Measurements from ENCODE around the gene RHNO1. TPM values are rescaled to one million over a fixed set of nuclear protein-coding genes. Genes with fewer than 3 reads are reported as not detected.

The RHNO1 gene
- total RNA-seq, 1 donor from 2014 or later, result 24.5 TPM

- TF ChIP-seq CTCF (IDR thresholded peaks at IDR 0.05), result no peak
- H3K27me3 Mint-ChIP-seq (ENCODE audit: unreplicated experiment), result no peaks in the 10 kb centered on the region
- DNase-seq (ENCODE audit: extremely low spot score, unreplicated experiment), result no peak
- no peak overlapping the region for H3K4me3 Mint-ChIP-seq (ENCODE audit: unreplicated experiment)
- no peak overlapping the region for H3K27ac Mint-ChIP-seq (ENCODE audit: unreplicated experiment)
- peaks cover 39% of the 10 kb centered on the region for H3K36me3 Mint-ChIP-seq (ENCODE audit: unreplicated experiment)
- H3K4me1 Mint-ChIP-seq (ENCODE audit: unreplicated experiment), result no peaks in the 10 kb centered on the region
- H3K9me3 Mint-ChIP-seq (ENCODE audit: unreplicated experiment), result no peaks in the 10 kb centered on the region
Measured at GRCh38 chr12:2930865-2931264, 53.8 kb downstream of the RHNO1 start.

GRCh38 chr12:2933586-2933985, 56.6 kb downstream of the RHNO1 start:
- DNase-seq (ENCODE audit: extremely low spot score, unreplicated experiment), result no peak
- H3K4me3 Mint-ChIP-seq (ENCODE audit: unreplicated experiment), result no peak overlapping the region
- H3K27ac Mint-ChIP-seq (ENCODE audit: unreplicated experiment), result no peak overlapping the region
- no peaks in the 10 kb centered on the region for H3K27me3 Mint-ChIP-seq (ENCODE audit: unreplicated experiment)
- H3K4me1 Mint-ChIP-seq (ENCODE audit: unreplicated experiment), result no peaks in the 10 kb centered on the region
- no peak for TF ChIP-seq CTCF (IDR thresholded peaks at IDR 0.05)
- H3K36me3 Mint-ChIP-seq (ENCODE audit: unreplicated experiment), result peaks cover 31% of the 10 kb centered on the region
- no peaks in the 10 kb centered on the region for H3K9me3 Mint-ChIP-seq (ENCODE audit: unreplicated experiment)

- no peaks in the 10 kb centered on the region for H3K4me1 Mint-ChIP-seq (ENCODE audit: unreplicated experiment)
- H3K4me3 Mint-ChIP-seq (ENCODE audit: unreplicated experiment), result no peak overlapping the region
- H3K36me3 Mint-ChIP-seq (ENCODE audit: unreplicated experiment), result peaks cover 35% of the 10 kb centered on the region
- TF ChIP-seq CTCF (IDR thresholded peaks at IDR 0.05), result no peak
- no peak for DNase-seq (ENCODE audit: extremely low spot score, unreplicated experiment)
- H3K27ac Mint-ChIP-seq (ENCODE audit: unreplicated experiment), result no peak overlapping the region
- no peaks in the 10 kb centered on the region for H3K27me3 Mint-ChIP-seq (ENCODE audit: unreplicated experiment)
- no peaks in the 10 kb centered on the region for H3K9me3 Mint-ChIP-seq (ENCODE audit: unreplicated experiment)
Measured at GRCh38 chr12:2934371-2934770, 57.3 kb downstream of the RHNO1 start.

- Mint-ChIP-seq H3K36me3 (ENCODE audit: unreplicated experiment) (peaks cover 27% of the 10 kb centered on the region), H3K4me1 (ENCODE audit: unreplicated experiment) (no peaks in the 10 kb centered on the region), H3K9me3 (ENCODE audit: unreplicated experiment) (no peaks in the 10 kb centered on the region), H3K4me3 (ENCODE audit: unreplicated experiment) (no peak overlapping the region), H3K27ac (ENCODE audit: unreplicated experiment) (no peak overlapping the region), H3K27me3 (ENCODE audit: unreplicated experiment) (no peaks in the 10 kb centered on the region)
- DNase-seq (ENCODE audit: extremely low spot score, unreplicated experiment), result no peak
- no peak for TF ChIP-seq CTCF (IDR thresholded peaks at IDR 0.05)
Measured at GRCh38 chr12:2936301-2936700, 59.3 kb downstream of the RHNO1 start.

GRCh38 chr12:2937500-2937899, 60.5 kb downstream of the RHNO1 start:
- DNase-seq (ENCODE audit: extremely low spot score, unreplicated experiment), result no peak
- no peaks in the 10 kb centered on the region for H3K4me1 Mint-ChIP-seq (ENCODE audit: unreplicated experiment)
- H3K27ac Mint-ChIP-seq (ENCODE audit: unreplicated experiment), result no peak overlapping the region
- TF ChIP-seq CTCF (IDR thresholded peaks at IDR 0.05), result no peak
- no peaks in the 10 kb centered on the region for H3K9me3 Mint-ChIP-seq (ENCODE audit: unreplicated experiment)
- H3K27me3 Mint-ChIP-seq (ENCODE audit: unreplicated experiment), result no peaks in the 10 kb centered on the region
- peaks cover 23% of the 10 kb centered on the region for H3K36me3 Mint-ChIP-seq (ENCODE audit: unreplicated experiment)
- no peak overlapping the region for H3K4me3 Mint-ChIP-seq (ENCODE audit: unreplicated experiment)

Other genes with a start within 250 kb of the RHNO1 start
- gene FKBP4, start 82.3 kb upstream of the RHNO1 start, total RNA-seq, result 42.1 and 43.3 TPM in 2 replicates
- 24.7 and 35.4 TPM in 2 replicates for gene ITFG2, start 64.6 kb upstream of the RHNO1 start, total RNA-seq
- gene NRIP2, start 42.2 kb upstream of the RHNO1 start, total RNA-seq, result 0.13 TPM in 1 of 2 replicates, not detected in the other
- gene TEX52, start 20.2 kb upstream of the RHNO1 start, total RNA-seq, result not detected in 2 replicates
- gene FOXM1, start within 50 bp of the RHNO1 start, total RNA-seq, result 14.9 and 17.4 TPM in 2 replicates
- 30.8 and 31.2 TPM in 2 replicates for gene TULP3, start 13.7 kb downstream of the RHNO1 start, total RNA-seq
- gene TEAD4, start 82.2 kb downstream of the RHNO1 start, total RNA-seq, result 28.9 and 30.0 TPM in 2 replicates
- gene TSPAN9, start 200.2 kb downstream of the RHNO1 start, total RNA-seq, result 102 and 114 TPM in 2 replicates

Measured in osteocyte (in vitro differentiated cells).